ENCODE measurements around the gene ASTN2.

ASTN2 gene

DNA sequence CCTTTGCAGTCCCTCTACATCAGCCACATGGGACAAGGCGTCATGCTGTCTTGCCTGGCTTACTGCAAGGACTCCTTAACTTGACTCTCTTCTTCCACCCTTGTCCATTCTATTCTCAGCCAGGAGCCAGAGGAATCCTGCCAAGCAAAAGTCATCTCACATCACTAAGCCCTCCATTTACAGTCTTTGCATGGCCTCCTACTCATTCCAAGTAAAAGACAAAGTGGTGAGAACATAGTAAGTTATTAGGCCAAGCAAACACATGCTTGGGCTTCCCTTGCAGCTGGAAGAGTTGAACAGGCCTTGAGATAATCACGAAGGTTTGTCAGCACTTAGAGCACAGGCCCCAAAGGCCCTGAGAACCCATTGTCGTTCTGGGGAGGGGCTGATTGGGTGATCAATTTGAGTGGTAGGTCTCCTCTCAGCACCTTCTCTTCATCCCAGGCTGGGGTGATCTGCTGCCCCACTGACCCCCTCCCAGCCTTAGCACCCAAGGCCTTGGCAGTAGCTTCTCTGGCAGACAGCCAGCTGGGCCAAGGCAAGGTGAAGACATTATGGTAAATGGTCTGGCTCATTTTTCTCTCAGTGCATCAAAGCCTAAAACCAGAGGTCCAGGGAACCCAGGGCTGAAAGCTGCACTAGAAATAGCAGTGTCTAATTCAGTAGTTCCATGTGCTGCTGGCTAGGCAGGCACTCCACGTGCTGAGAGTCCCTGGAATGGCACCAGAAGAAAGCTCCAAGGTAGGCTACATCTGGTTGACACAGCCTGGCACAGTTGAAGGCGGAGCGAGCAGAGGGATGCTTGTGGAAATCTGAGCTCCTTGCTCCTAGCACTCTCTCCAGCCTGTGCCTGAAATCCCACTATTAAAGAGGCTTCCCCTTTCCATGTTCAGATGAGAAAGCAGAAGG lies 121.4 kb downstream of the ASTN2 start:
- H3K27ac ChIP-seq = peak overlapping the region; percentile 65
- TF ChIP-seq, protein P1, sequence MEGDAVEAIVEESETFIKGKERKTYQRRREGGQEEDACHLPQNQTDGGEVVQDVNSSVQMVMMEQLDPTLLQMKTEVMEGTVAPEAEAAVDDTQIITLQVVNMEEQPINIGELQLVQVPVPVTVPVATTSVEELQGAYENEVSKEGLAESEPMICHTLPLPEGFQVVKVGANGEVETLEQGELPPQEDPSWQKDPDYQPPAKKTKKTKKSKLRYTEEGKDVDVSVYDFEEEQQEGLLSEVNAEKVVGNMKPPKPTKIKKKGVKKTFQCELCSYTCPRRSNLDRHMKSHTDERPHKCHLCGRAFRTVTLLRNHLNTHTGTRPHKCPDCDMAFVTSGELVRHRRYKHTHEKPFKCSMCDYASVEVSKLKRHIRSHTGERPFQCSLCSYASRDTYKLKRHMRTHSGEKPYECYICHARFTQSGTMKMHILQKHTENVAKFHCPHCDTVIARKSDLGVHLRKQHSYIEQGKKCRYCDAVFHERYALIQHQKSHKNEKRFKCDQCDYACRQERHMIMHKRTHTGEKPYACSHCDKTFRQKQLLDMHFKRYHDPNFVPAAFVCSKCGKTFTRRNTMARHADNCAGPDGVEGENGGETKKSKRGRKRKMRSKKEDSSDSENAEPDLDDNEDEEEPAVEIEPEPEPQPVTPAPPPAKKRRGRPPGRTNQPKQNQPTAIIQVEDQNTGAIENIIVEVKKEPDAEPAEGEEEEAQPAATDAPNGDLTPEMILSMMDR (conservative IDR thresholded peaks at IDR 0.05) = no peak

DNA sequence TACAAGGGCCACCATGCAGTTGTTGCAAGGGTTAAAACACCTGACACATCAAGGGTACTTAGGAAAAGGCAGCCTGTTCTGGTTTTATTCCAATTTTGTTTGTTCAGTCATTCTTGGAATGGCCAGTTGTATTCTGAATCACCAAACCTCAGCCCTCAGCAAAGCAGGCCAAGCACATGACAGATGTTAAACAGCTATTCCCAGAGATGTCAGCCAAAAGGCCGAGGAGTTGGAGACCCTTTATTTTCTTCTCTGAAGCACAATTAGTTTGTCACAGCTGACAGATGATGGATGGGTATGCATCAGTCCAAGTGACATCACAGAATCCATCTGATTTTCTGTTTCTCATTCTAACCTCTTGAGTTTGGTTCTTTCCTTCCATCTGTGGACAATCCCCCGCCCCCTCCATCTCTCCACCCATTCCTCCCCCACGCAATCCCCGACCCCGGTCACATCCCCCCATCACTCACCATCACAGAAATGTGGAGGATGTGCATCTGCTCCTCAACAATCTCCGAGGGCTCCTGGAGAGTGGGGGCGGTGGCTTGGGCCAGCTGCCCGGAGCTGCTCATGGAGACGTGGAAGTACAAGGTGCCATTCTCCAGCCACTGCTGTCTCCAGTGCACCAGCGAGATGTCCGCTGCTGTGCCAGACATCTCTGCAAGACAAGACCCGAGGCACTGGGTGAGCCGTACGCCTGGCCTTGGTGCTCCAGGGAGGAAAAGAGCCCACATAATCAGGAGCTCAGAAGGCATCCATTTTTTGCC lies 123.8 kb downstream of the ASTN2 start:
- TF ChIP-seq, protein P1 (conservative IDR thresholded peaks at IDR 0.05) = no peak
- H3K27ac ChIP-seq = no peak overlapping the region

DNA sequence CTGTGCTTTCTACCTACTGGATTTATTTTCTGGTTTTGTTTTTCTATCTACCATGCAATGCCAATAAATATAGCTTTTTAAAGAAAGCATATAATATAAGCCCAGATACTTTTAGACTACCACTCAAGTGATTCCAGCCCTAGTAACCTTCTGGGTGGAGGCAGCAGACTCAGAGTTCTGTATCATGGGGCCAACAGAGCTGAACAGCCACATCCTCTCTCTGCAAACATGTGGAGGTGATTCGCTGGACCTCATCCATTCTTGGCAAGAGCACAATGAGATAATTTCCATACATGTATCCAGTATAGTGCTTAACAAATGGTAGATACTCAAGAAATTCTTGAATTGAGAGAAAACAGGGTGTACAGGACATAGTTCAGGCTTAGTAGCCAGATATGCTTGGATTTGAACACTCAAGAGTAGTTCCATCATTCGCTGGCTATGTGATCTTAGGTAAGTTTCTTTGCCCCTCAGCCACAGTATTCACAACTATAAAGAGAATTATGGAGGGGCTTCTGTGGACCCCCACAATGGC lies 124.5 kb downstream of the ASTN2 start:
- TF ChIP-seq, protein P1 (conservative IDR thresholded peaks at IDR 0.05) = no peak
- no peak overlapping the region for H3K27ac ChIP-seq

DNA sequence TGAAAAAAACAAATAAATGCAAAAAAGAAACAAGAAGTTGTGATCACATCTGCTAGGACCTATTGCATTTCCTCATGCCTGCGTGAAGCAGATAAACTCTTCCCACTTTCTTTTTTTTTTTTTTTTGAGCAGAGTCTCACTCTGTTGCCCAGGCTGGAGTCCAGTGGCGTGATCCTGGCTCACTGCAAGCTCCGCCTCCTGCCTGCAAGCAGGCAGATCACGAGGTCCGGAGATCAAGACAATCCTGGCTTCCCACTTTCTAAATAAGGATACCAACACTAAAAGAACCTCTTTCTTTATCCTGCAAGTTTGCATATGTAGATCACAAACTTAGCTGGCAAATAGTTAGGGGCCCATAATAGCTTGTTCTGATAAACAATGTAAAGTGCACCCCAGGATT lies 128.6 kb downstream of the ASTN2 start:
- H3K27ac ChIP-seq = no peak overlapping the region
- TF ChIP-seq, protein P1 (conservative IDR thresholded peaks at IDR 0.05) = no peak

DNA sequence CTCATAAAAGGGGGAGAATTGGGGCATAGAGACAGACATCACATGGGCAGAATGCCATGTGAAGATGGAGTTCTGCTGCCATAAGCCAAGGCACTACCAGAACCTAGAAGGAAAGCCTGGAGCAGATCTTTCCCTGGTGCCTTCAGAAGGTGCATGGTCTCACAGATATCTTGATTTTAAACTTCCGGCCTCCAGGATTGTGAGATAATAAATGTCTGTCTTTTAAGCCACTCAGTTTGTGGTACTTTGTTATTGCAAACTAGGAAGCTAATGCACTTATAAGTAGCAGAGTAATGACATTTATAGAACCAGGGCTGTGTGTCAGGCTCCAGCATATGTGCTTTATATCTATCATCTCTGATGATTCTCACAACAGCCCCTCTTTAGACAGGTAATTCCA lies 130.4 kb downstream of the ASTN2 start:
- TF ChIP-seq, protein P1 (conservative IDR thresholded peaks at IDR 0.05) = no peak
- no peak overlapping the region for H3K27ac ChIP-seq

DNA sequence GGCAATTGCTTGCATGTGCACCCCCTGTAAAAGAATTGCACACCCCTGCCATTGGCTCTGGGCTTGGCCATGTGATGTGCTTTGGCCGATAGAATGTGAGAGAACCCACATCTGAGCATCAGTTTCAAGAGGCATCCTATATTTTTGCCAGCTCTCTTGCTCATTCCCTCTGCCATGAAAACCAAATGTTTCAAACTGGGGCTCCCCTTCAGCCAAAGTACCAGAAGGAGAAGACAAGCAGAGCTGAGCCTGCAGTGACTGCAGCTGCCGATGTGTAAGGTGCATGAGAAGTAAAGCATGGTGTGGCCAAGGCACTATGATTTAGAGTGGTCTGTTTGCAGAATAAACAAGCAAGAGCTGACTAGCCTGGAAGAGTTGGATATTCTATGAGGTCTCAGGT lies 132.3 kb downstream of the ASTN2 start:
- TF ChIP-seq, protein P1 (conservative IDR thresholded peaks at IDR 0.05) = no peak
- H3K27ac ChIP-seq = no peak overlapping the region

DNA sequence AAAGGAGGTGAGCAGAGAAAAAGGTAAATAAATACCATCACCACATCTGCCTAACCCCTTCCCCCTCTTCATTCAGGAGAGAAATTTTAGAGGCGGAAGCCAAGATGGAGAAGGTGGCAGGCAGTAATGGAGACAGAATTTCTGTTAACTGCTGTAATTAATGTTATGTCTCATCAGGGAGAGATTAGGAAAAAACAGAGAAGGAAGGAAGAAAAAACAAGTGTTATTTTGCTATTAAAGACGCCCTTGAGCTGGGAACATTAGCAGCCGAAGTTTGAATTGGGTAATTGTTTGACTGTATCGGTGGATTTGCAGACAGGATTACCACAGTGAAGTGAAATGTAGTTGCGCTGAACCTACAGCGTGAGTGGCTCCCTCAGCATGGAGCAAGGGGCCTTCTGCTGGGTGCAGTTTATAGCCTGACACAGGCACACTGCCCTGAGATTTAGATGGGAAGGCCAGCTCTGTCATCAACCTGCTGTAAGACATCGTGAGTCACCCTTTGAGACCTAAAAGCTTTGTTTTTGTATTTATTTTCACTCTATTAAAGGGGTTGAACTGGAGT lies 136.3 kb downstream of the ASTN2 start:
- no peak overlapping the region for H3K27ac ChIP-seq
- TF ChIP-seq, protein P1 (conservative IDR thresholded peaks at IDR 0.05) = no peak

All from VCaP (cell line).